Neural crest cell (in vitro differentiated cells): Measurements from ENCODE around the gene LCN10. TPM values are rescaled to one million over a fixed set of nuclear protein-coding genes. Genes with fewer than 3 reads are reported as not detected.
A peak's percentile ranks its signal among the peaks of the same experiment; 100 is the strongest.
"Not testable (repeated sequence)": the region's sequence is repeated elsewhere in the genome, so short reads cannot be mapped to it uniquely, and the experiment has no call there.

Source experiments
- DNase-seq: peaks from one replicate; pipeline ENCODE4 v3.0.0; 2021; ENCODE audit warnings: low read depth, mixed read lengths, low spot score
- H3K27ac Mint-ChIP-seq: one replicate; pipeline ENCODE4 v1.8.0; 2021; ENCODE audit warnings: mild to moderate bottlenecking, mixed read lengths; ENCODE audit not compliant: unreplicated experiment
- H3K27me3 Mint-ChIP-seq: 2 replicates; pipeline ENCODE4 v1.8.0; 2021; ENCODE audit warnings: low read depth, mild to moderate bottlenecking, mixed read lengths
- H3K36me3 Mint-ChIP-seq: 2 replicates; pipeline ENCODE4 v1.8.0; 2021; ENCODE audit warnings: low read depth, mild to moderate bottlenecking, mixed read lengths
- H3K4me1 Mint-ChIP-seq: 2 replicates; pipeline ENCODE4 v1.8.0; 2021; ENCODE audit warnings: mixed read lengths
- H3K4me3 Mint-ChIP-seq: one replicate; pipeline ENCODE4 v1.8.0; 2021; ENCODE audit warnings: mild to moderate bottlenecking, mixed read lengths
- H3K9me3 Mint-ChIP-seq: 2 replicates; pipeline ENCODE4 v1.8.0; 2021; ENCODE audit warnings: mixed read lengths
- CTCF ChIP-seq: fragments of 200-600 bp; sonication (generic); conservative IDR thresholded peaks from 2 replicates; pipeline ENCODE4 v1.5.0; 2021; ENCODE audit warnings: antibody characterized with exemption, mild to moderate bottlenecking
- total RNA-seq: library from RNA; stranded (reverse); gene quantifications from 2 replicates; pipeline ENCODE4 v1.2.1, GENCODE V29; 2021

The LCN10 gene
- total RNA-seq, 1 donor from 2014 or later, result not detected

GRCh38 chr9:136712690-136713544 is 29.8 kb downstream of the LCN10 start:
- Mint-ChIP-seq H3K4me3 (peak overlapping the region; percentile 82), H3K9me3 (no peaks in the 10 kb centered on the region), H3K36me3 (no peaks in the 10 kb centered on the region), H3K27ac (no peak overlapping the region), H3K27me3 (peaks cover 3% of the 10 kb centered on the region), H3K4me1 (peaks cover 16% of the 10 kb centered on the region)
- no peak for DNase-seq
- no peak for TF ChIP-seq CTCF

- Mint-ChIP-seq H3K36me3 (no peaks in the 10 kb centered on the region), H3K27me3 (peaks cover 3% of the 10 kb centered on the region), H3K4me3 (peak within 1 kb of the TSS; percentile 89), H3K9me3 (no peaks in the 10 kb centered on the region), H3K27ac (no peak within 1 kb of the TSS), H3K4me1 (peaks cover 16% of the 10 kb centered on the region)
- DNase-seq, result peak; percentile 50
- TF ChIP-seq CTCF, result peak; percentile 35
Measured at GRCh38 chr9:136711751-136712689, 30.7 kb downstream of the LCN10 start, which contains the start of gene DIPK1B. Gene DIPK1B, plus strand, starts transcription at chr9:136712572. Its CDS starts 94 bp downstream, at chr9:136712666.

GRCh38 chr9:136711219-136711648 is 31.5 kb downstream of the LCN10 start:
- DNase-seq, H3K36me3 Mint-ChIP-seq, H3K9me3 Mint-ChIP-seq, H3K27me3 Mint-ChIP-seq, H3K27ac Mint-ChIP-seq: not testable (repeated sequence)
- H3K4me1 Mint-ChIP-seq, result peaks cover 16% of the 10 kb centered on the region
- peak overlapping the region; percentile 89 for H3K4me3 Mint-ChIP-seq

GRCh38 chr9:136710543-136710942 is 32.2 kb downstream of the LCN10 start:
- peaks cover 6% of the 10 kb centered on the region for H3K27me3 Mint-ChIP-seq
- no peaks in the 10 kb centered on the region for H3K36me3 Mint-ChIP-seq
- peak overlapping the region; percentile 89 for H3K4me3 Mint-ChIP-seq
- no peaks in the 10 kb centered on the region for H3K9me3 Mint-ChIP-seq
- no peak for DNase-seq
- H3K27ac Mint-ChIP-seq, result no peak overlapping the region
- no peak for TF ChIP-seq CTCF
- peaks cover 11% of the 10 kb centered on the region for H3K4me1 Mint-ChIP-seq

- H3K9me3 Mint-ChIP-seq, result no peaks in the 10 kb centered on the region
- no peak overlapping the region for H3K4me3 Mint-ChIP-seq
- peaks cover 6% of the 10 kb centered on the region for H3K27me3 Mint-ChIP-seq
- no peaks in the 10 kb centered on the region for H3K36me3 Mint-ChIP-seq
- no peak for DNase-seq
- H3K4me1 Mint-ChIP-seq, result peaks cover 11% of the 10 kb centered on the region
- TF ChIP-seq CTCF, result no peak
- no peak overlapping the region for H3K27ac Mint-ChIP-seq
Measured at GRCh38 chr9:136709454-136710109, 33.2 kb downstream of the LCN10 start.
